CD4-positive, alpha-beta T cell (primary cell): ENCODE results near the gene JAZF1. TPM values are rescaled to one million over a fixed set of nuclear protein-coding genes. Genes with fewer than 3 reads are reported as not detected.

ENCODE experiments used
- ATAC-seq: fragments of 200-7000 bp; cut with Tn5 transposase; one replicate; pipeline ENCODE4 v1.10.0; 2022; ENCODE audit warnings: mild to moderate bottlenecking; ENCODE audit not compliant: poor library complexity
- CTCF ChIA-PET: fragments of 350-600 bp; sonication (Branson Sonifier 250); formaldehyde crosslinking; loops from one replicate; lab custom pipeline; 2021; ENCODE audit warnings: antibody characterized with exemption, inconsistent platforms; lab: Charles Lee
- POLR2A ChIA-PET: fragments of 350-600 bp; sonication (Branson Sonifier 250); formaldehyde crosslinking; loops from one replicate; lab custom pipeline; 2021; ENCODE audit warnings: antibody characterized with exemption, inconsistent platforms; lab: Charles Lee
- DNase-seq, 14 experiments: peaks; one replicate each; pipeline ENCODE4 v3.0.0-alpha.2; 2013 to 2020; ENCODE audit warnings: mixed read lengths in 2 of 14
- H3K27ac ChIP-seq, 2 donors: one replicate each; pipeline versions ENCODE4 v1.5.1 to v1.7.0; 2013; ENCODE audit warnings: low read length in 2 of 2, low read depth in 1 of 2, mild to moderate bottlenecking in 1 of 2
- H3K27me3 ChIP-seq, 2 experiments: 1 replicate in 1 of 2; 2 replicates in 1 of 2; pipeline versions ENCODE4 v1.6.1 to v1.7.0; 2013; ENCODE audit warnings: low read length in 2 of 2, control low read depth in 1 of 2, mild to moderate bottlenecking in 1 of 2, moderate library complexity in 1 of 2; ENCODE audit not compliant: insufficient read depth in 2 of 2, control insufficient read depth in 1 of 2
- H3K36me3 ChIP-seq: one replicate; pipeline ENCODE4 v1.6.1; 2013; ENCODE audit warnings: low read length, control low read depth; ENCODE audit not compliant: insufficient read depth
- H3K4me1 ChIP-seq: one replicate; pipeline ENCODE4 v1.6.1; 2013; ENCODE audit warnings: low read length, control low read depth; ENCODE audit not compliant: insufficient read depth
- H3K4me3 ChIP-seq: one replicate; pipeline ENCODE4 v1.5.1; 2013; ENCODE audit warnings: mild to moderate bottlenecking, low read length, moderate library complexity
- H3K9me3 ChIP-seq, 2 experiments: 1 replicate in 1 of 2; 2 replicates in 1 of 2; pipeline versions ENCODE4 v1.6.1 to v1.7.0; 2013; ENCODE audit warnings: low read length in 2 of 2, mild to moderate bottlenecking in 2 of 2, control low read depth in 1 of 2, moderate library complexity in 1 of 2; ENCODE audit not compliant: control insufficient read depth in 1 of 2, insufficient read depth in 1 of 2
- H3K27ac Mint-ChIP-seq: one replicate; pipeline ENCODE4 v1.8.0; 2020; ENCODE audit warnings: mixed read lengths
- H3K27me3 Mint-ChIP-seq: one replicate; pipeline ENCODE4 v1.8.0; 2021; ENCODE audit warnings: mixed read lengths
- H3K36me3 Mint-ChIP-seq: one replicate; pipeline ENCODE4 v1.8.0; 2021; ENCODE audit warnings: low read depth, mixed read lengths
- H3K4me1 Mint-ChIP-seq: one replicate; pipeline ENCODE4 v1.8.0; 2021; ENCODE audit warnings: low read depth, mixed read lengths
- H3K4me3 Mint-ChIP-seq: one replicate; pipeline ENCODE4 v1.8.0; 2020; ENCODE audit warnings: mild to moderate bottlenecking, mixed read lengths
- H3K9me3 Mint-ChIP-seq: one replicate; pipeline ENCODE4 v1.8.0; 2020; ENCODE audit warnings: mixed read lengths
- intact Hi-C, 2 experiments: fragments of 100-400 bp; cut with DNase I in 1 of 2; cut with micrococcal nuclease in 1 of 2; formaldehyde crosslinking; loops; one replicate each; pipeline versions ENCODE4 v1.15.1 to v1.9.0; 2023 to 2025; cut with DNase I, micrococcal nuclease
- total RNA-seq, 174 experiments: library from RNA in 2 of 174; stranded (reverse) in 2 of 174; gene quantifications; one replicate each; pipeline ENCODE4 v1.2.3 and lab custom pipeline; 2021 to 2026
- TF ChIP-seq, protein P1 (sequence below): fragments of 200-600 bp; IDR thresholded peaks from one replicate; pipeline ENCODE4 v1.8.0; 2022; ENCODE audit warnings: antibody characterized with exemption, mild to moderate bottlenecking

The JAZF1 gene
- total RNA-seq, 2 experiments from 2014 or later: 9.9 to 11.1 TPM

- CTCF ChIA-PET: no interaction called here
- Mint-ChIP-seq H3K9me3 (peaks cover 3% of the 10 kb centered on the region), H3K27ac (no peak overlapping the region), H3K4me3 (no peak overlapping the region), H3K27me3 (no peaks in the 10 kb centered on the region), H3K36me3 (peaks cover 9% of the 10 kb centered on the region), H3K4me1 (peaks cover 9% of the 10 kb centered on the region)
- Histone ChIP-seq H3K27ac (no peak overlapping the region), H3K36me3 (peaks cover 3% of the 10 kb centered on the region), H3K9me3 (peaks cover 0 to 5% of the 10 kb centered on the region in 2 experiments), H3K4me1 (no peaks in the 10 kb centered on the region), H3K4me3 (no peak overlapping the region), H3K27me3 (no peaks in the 10 kb centered on the region)
- intact Hi-C loops: no loop called here
- DNase-seq (no peak), ATAC-seq (no peak)
- TF ChIP-seq, protein P1, sequence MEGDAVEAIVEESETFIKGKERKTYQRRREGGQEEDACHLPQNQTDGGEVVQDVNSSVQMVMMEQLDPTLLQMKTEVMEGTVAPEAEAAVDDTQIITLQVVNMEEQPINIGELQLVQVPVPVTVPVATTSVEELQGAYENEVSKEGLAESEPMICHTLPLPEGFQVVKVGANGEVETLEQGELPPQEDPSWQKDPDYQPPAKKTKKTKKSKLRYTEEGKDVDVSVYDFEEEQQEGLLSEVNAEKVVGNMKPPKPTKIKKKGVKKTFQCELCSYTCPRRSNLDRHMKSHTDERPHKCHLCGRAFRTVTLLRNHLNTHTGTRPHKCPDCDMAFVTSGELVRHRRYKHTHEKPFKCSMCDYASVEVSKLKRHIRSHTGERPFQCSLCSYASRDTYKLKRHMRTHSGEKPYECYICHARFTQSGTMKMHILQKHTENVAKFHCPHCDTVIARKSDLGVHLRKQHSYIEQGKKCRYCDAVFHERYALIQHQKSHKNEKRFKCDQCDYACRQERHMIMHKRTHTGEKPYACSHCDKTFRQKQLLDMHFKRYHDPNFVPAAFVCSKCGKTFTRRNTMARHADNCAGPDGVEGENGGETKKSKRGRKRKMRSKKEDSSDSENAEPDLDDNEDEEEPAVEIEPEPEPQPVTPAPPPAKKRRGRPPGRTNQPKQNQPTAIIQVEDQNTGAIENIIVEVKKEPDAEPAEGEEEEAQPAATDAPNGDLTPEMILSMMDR: no peak
- POLR2A ChIA-PET: no interaction called here
Observed at GRCh38 chr7:28013019-28013418, 167.6 kb downstream of the JAZF1 start.

DNA sequence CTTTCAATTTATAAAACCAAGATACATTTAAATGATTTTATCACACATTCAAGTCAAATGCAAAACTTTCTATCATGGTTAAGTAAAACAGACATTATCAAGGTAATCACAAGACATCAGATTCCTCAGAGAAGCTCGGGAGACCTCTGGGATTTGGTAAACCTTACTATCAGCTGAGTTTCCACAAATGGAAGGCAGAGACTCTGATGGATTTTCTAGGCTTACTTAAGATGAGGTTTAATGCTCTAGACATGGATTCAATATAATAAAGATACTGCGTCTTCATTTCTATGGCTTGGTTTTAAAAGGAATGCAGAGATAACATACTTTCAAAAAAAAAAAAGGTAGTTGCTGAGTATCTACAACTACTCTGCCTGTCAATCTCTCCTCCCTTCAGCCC is 171.7 kb downstream of the JAZF1 start:
- peaks cover 3% of the 10 kb centered on the region for H3K36me3 Mint-ChIP-seq
- H3K27me3 Mint-ChIP-seq: no peaks in the 10 kb centered on the region
- Histone ChIP-seq H3K4me3 (no peak overlapping the region), H3K9me3 (no peaks in the 10 kb centered on the region), H3K4me1 (peaks cover 4% of the 10 kb centered on the region), H3K27ac (no peak overlapping the region), H3K36me3 (peaks cover 3% of the 10 kb centered on the region), H3K27me3 (no peaks in the 10 kb centered on the region)
- ChIA-PET CTCF (interaction anchor here (0.9 kb wide), 1 partner anchor 9 kb away, joined by 4 read pairs; no protein-coding TSS in a partner anchor), POLR2A (no interaction called here)
- TF ChIP-seq, protein P1: no peak
- H3K9me3 Mint-ChIP-seq: no peaks in the 10 kb centered on the region
- no peak overlapping the region for H3K4me3 Mint-ChIP-seq
- DNase-seq: no peak
- peaks cover 5% of the 10 kb centered on the region for H3K4me1 Mint-ChIP-seq
- intact Hi-C loops: no loop called here
- no peak for ATAC-seq
- no peak overlapping the region for H3K27ac Mint-ChIP-seq

GRCh38 chr7:28008171-28008570 is 172.4 kb downstream of the JAZF1 start:
- H3K9me3 ChIP-seq: no peaks in the 10 kb centered on the region
- no peaks in the 10 kb centered on the region for H3K27me3 ChIP-seq
- ChIA-PET CTCF (interaction anchor here (0.9 to 1.0 kb wide), 2 partner anchors 9 to 12 kb away, joined by 3 to 4 read pairs; no protein-coding TSS in a partner anchor), POLR2A (no interaction called here)
- H3K4me1 Mint-ChIP-seq: peaks cover 5% of the 10 kb centered on the region
- TF ChIP-seq, protein P1: no peak
- H3K4me1 ChIP-seq: peaks cover 4% of the 10 kb centered on the region
- H3K27ac Mint-ChIP-seq: no peak overlapping the region
- DNase-seq (no peak), ATAC-seq (no peak)
- H3K9me3 Mint-ChIP-seq: no peaks in the 10 kb centered on the region
- H3K27ac ChIP-seq: no peak overlapping the region
- no peak overlapping the region for H3K4me3 Mint-ChIP-seq
- no peak overlapping the region for H3K4me3 ChIP-seq
- peaks cover 3% of the 10 kb centered on the region for H3K36me3 ChIP-seq
- intact Hi-C loops: no loop called here
- H3K36me3 Mint-ChIP-seq: no peaks in the 10 kb centered on the region
- H3K27me3 Mint-ChIP-seq: no peaks in the 10 kb centered on the region
